Testis (tissue), 2 donors: ENCODE measurements around the gene SLC22A23.

Experiments
- CTCF ChIP-seq, 3 experiments: fragments of 450-650 bp in 2 of 3; fragments of 200-600 bp in 1 of 3; sonication (generic) in 1 of 3; IDR thresholded peaks; one replicate each; pipeline ENCODE4 v1.5.1; 2016 to 2019; ENCODE audit warnings: antibody characterized with exemption in 3 of 3, mild to moderate bottlenecking in 2 of 3, moderate library complexity in 1 of 3
- POLR2A ChIP-seq: fragments of 450-650 bp; IDR thresholded peaks from one replicate; pipeline ENCODE4 v1.6.1; 2017; ENCODE audit warnings: antibody characterized with exemption, mild to moderate bottlenecking, moderate library complexity

GRCh38 chr6:3326184-3326971 is 130.5 kb downstream of the SLC22A23 start:
- TF ChIP-seq CTCF (IDR thresholded peaks at IDR 0.05) (no peak), POLR2A (no peak)
